CD4-positive, alpha-beta T cell (primary cell): Measurements from ENCODE around the gene ELP4. TPM values are rescaled to one million over a fixed set of nuclear protein-coding genes. Genes with fewer than 3 reads are reported as not detected.

ENCODE experiments used
- ATAC-seq: fragments of 200-7000 bp; cut with Tn5 transposase; one replicate; pipeline ENCODE4 v1.10.0; 2022; ENCODE audit warnings: mild to moderate bottlenecking; ENCODE audit not compliant: poor library complexity
- CTCF ChIA-PET: fragments of 350-600 bp; sonication (Branson Sonifier 250); formaldehyde crosslinking; loops from one replicate; lab custom pipeline; 2021; ENCODE audit warnings: antibody characterized with exemption, inconsistent platforms; lab: Charles Lee
- POLR2A ChIA-PET: fragments of 350-600 bp; sonication (Branson Sonifier 250); formaldehyde crosslinking; loops from one replicate; lab custom pipeline; 2021; ENCODE audit warnings: antibody characterized with exemption, inconsistent platforms; lab: Charles Lee
- DNase-seq, 14 experiments: peaks; one replicate each; pipeline ENCODE4 v3.0.0-alpha.2; 2013 to 2020; ENCODE audit warnings: mixed read lengths in 2 of 14
- H3K27ac ChIP-seq, 2 donors: one replicate each; pipeline versions ENCODE4 v1.5.1 to v1.7.0; 2013; ENCODE audit warnings: low read length in 2 of 2, low read depth in 1 of 2, mild to moderate bottlenecking in 1 of 2
- H3K27me3 ChIP-seq, 2 experiments: 1 replicate in 1 of 2; 2 replicates in 1 of 2; pipeline versions ENCODE4 v1.6.1 to v1.7.0; 2013; ENCODE audit warnings: low read length in 2 of 2, control low read depth in 1 of 2, mild to moderate bottlenecking in 1 of 2, moderate library complexity in 1 of 2; ENCODE audit not compliant: insufficient read depth in 2 of 2, control insufficient read depth in 1 of 2
- H3K36me3 ChIP-seq: one replicate; pipeline ENCODE4 v1.6.1; 2013; ENCODE audit warnings: low read length, control low read depth; ENCODE audit not compliant: insufficient read depth
- H3K4me1 ChIP-seq: one replicate; pipeline ENCODE4 v1.6.1; 2013; ENCODE audit warnings: low read length, control low read depth; ENCODE audit not compliant: insufficient read depth
- H3K4me3 ChIP-seq: one replicate; pipeline ENCODE4 v1.5.1; 2013; ENCODE audit warnings: mild to moderate bottlenecking, low read length, moderate library complexity
- H3K9me3 ChIP-seq, 2 experiments: 1 replicate in 1 of 2; 2 replicates in 1 of 2; pipeline versions ENCODE4 v1.6.1 to v1.7.0; 2013; ENCODE audit warnings: low read length in 2 of 2, mild to moderate bottlenecking in 2 of 2, control low read depth in 1 of 2, moderate library complexity in 1 of 2; ENCODE audit not compliant: control insufficient read depth in 1 of 2, insufficient read depth in 1 of 2
- H3K27ac Mint-ChIP-seq: one replicate; pipeline ENCODE4 v1.8.0; 2020; ENCODE audit warnings: mixed read lengths
- H3K27me3 Mint-ChIP-seq: one replicate; pipeline ENCODE4 v1.8.0; 2021; ENCODE audit warnings: mixed read lengths
- H3K36me3 Mint-ChIP-seq: one replicate; pipeline ENCODE4 v1.8.0; 2021; ENCODE audit warnings: low read depth, mixed read lengths
- H3K4me1 Mint-ChIP-seq: one replicate; pipeline ENCODE4 v1.8.0; 2021; ENCODE audit warnings: low read depth, mixed read lengths
- H3K4me3 Mint-ChIP-seq: one replicate; pipeline ENCODE4 v1.8.0; 2020; ENCODE audit warnings: mild to moderate bottlenecking, mixed read lengths
- H3K9me3 Mint-ChIP-seq: one replicate; pipeline ENCODE4 v1.8.0; 2020; ENCODE audit warnings: mixed read lengths
- intact Hi-C, 2 experiments: fragments of 100-400 bp; cut with DNase I in 1 of 2; cut with micrococcal nuclease in 1 of 2; formaldehyde crosslinking; loops; one replicate each; pipeline versions ENCODE4 v1.15.1 to v1.9.0; 2023 to 2025; cut with DNase I, micrococcal nuclease
- total RNA-seq, 174 experiments: library from RNA in 2 of 174; stranded (reverse) in 2 of 174; gene quantifications; one replicate each; pipeline ENCODE4 v1.2.3 and lab custom pipeline; 2021 to 2026
- TF ChIP-seq, protein P1 (sequence below): fragments of 200-600 bp; IDR thresholded peaks from one replicate; pipeline ENCODE4 v1.8.0; 2022; ENCODE audit warnings: antibody characterized with exemption, mild to moderate bottlenecking

Gene ELP4
- total RNA-seq, 2 experiments from 2014 or later = 9.5 to 10.3 TPM

DNA sequence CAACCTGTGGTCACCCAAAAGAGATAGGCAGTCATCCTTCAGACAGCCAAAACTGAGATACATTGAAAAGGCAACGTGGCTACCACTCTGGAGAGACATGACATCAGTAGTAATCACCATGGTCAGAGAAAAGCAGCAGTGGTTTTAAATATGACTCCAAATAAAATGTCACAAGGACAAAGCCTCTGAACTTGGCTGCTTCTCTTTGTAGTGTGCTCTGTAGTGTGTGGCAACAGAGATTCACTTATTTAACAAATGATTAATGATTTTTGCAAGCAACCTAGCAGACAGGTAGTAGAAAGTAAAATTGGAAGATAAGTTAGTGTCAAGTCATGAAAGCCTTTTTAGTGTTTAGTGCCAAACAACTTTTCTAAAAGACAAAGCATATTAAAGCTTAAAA lies 238.0 kb downstream of the ELP4 start:
- Histone ChIP-seq H3K9me3 (no peaks in the 10 kb centered on the region), H3K4me1 (no peaks in the 10 kb centered on the region), H3K27ac (no peak overlapping the region), H3K36me3 (no peaks in the 10 kb centered on the region), H3K4me3 (no peak overlapping the region), H3K27me3 (no peaks in the 10 kb centered on the region)
- CTCF ChIA-PET = no interaction called here
- POLR2A ChIA-PET = interaction anchor here (0.8 kb wide), 1 partner anchor 270 kb away, joined by 5 read pairs; no protein-coding TSS in a partner anchor
- no peak overlapping the region for H3K4me3 Mint-ChIP-seq
- TF ChIP-seq, protein P1, sequence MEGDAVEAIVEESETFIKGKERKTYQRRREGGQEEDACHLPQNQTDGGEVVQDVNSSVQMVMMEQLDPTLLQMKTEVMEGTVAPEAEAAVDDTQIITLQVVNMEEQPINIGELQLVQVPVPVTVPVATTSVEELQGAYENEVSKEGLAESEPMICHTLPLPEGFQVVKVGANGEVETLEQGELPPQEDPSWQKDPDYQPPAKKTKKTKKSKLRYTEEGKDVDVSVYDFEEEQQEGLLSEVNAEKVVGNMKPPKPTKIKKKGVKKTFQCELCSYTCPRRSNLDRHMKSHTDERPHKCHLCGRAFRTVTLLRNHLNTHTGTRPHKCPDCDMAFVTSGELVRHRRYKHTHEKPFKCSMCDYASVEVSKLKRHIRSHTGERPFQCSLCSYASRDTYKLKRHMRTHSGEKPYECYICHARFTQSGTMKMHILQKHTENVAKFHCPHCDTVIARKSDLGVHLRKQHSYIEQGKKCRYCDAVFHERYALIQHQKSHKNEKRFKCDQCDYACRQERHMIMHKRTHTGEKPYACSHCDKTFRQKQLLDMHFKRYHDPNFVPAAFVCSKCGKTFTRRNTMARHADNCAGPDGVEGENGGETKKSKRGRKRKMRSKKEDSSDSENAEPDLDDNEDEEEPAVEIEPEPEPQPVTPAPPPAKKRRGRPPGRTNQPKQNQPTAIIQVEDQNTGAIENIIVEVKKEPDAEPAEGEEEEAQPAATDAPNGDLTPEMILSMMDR = no peak
- H3K27ac Mint-ChIP-seq = no peak overlapping the region
- no peaks in the 10 kb centered on the region for H3K27me3 Mint-ChIP-seq
- ATAC-seq = no peak
- DNase-seq = no peak
- H3K4me1 Mint-ChIP-seq = no peaks in the 10 kb centered on the region
- peaks cover 3% of the 10 kb centered on the region for H3K36me3 Mint-ChIP-seq
- intact Hi-C loops = no loop called here
- H3K9me3 Mint-ChIP-seq = peaks cover 3% of the 10 kb centered on the region

GRCh38 chr11:31757260-31757835 lies 247.8 kb downstream of the ELP4 start:
- ATAC-seq = no peak
- no peaks in the 10 kb centered on the region for H3K36me3 Mint-ChIP-seq
- Histone ChIP-seq H3K27ac (no peak overlapping the region), H3K9me3 (no peaks in the 10 kb centered on the region), H3K36me3 (no peaks in the 10 kb centered on the region), H3K4me1 (no peaks in the 10 kb centered on the region), H3K27me3 (no peaks in the 10 kb centered on the region), H3K4me3 (no peak overlapping the region)
- TF ChIP-seq, protein P1 = no peak
- no peak for DNase-seq
- ChIA-PET POLR2A (interaction anchor here (0.5 kb wide), 1 partner anchor 19 kb away, joined by 5 read pairs; no protein-coding TSS in a partner anchor), CTCF (interaction anchor here (0.7 kb wide), 1 partner anchor 14 kb away, joined by 3 read pairs; no protein-coding TSS in a partner anchor)
- no peaks in the 10 kb centered on the region for H3K27me3 Mint-ChIP-seq
- H3K9me3 Mint-ChIP-seq = no peaks in the 10 kb centered on the region
- no peak overlapping the region for H3K27ac Mint-ChIP-seq
- H3K4me1 Mint-ChIP-seq = no peaks in the 10 kb centered on the region
- intact Hi-C loops = no loop called here
- no peak overlapping the region for H3K4me3 Mint-ChIP-seq

GRCh38 chr11:31761636-31762035 lies 252.1 kb downstream of the ELP4 start:
- Histone ChIP-seq H3K9me3 (no peaks in the 10 kb centered on the region), H3K4me1 (no peaks in the 10 kb centered on the region), H3K27ac (no peak overlapping the region), H3K4me3 (no peak overlapping the region), H3K36me3 (no peaks in the 10 kb centered on the region), H3K27me3 (no peaks in the 10 kb centered on the region)
- intact Hi-C loops = no loop called here
- CTCF ChIA-PET = no interaction called here
- TF ChIP-seq, protein P1 = no peak
- no peak overlapping the region for H3K4me3 Mint-ChIP-seq
- peaks cover 4% of the 10 kb centered on the region for H3K36me3 Mint-ChIP-seq
- DNase-seq (no peak), ATAC-seq (no peak)
- no peaks in the 10 kb centered on the region for H3K27me3 Mint-ChIP-seq
- no peaks in the 10 kb centered on the region for H3K9me3 Mint-ChIP-seq
- H3K4me1 Mint-ChIP-seq = no peaks in the 10 kb centered on the region
- H3K27ac Mint-ChIP-seq = no peak overlapping the region
- POLR2A ChIA-PET = no interaction called here
